ENCODE results near the gene DDX50.

DDX50 gene

GRCh38 chr10:68988530-68989316 is 87.6 kb downstream of the DDX50 start, which contains the start of gene KIFBP:
Gene KIFBP (plus strand): TSS chr10:68988803. CDS start chr10:68988833, 30 bp downstream.
- peak; percentile 84 to 90 for DNase-seq

DNA sequence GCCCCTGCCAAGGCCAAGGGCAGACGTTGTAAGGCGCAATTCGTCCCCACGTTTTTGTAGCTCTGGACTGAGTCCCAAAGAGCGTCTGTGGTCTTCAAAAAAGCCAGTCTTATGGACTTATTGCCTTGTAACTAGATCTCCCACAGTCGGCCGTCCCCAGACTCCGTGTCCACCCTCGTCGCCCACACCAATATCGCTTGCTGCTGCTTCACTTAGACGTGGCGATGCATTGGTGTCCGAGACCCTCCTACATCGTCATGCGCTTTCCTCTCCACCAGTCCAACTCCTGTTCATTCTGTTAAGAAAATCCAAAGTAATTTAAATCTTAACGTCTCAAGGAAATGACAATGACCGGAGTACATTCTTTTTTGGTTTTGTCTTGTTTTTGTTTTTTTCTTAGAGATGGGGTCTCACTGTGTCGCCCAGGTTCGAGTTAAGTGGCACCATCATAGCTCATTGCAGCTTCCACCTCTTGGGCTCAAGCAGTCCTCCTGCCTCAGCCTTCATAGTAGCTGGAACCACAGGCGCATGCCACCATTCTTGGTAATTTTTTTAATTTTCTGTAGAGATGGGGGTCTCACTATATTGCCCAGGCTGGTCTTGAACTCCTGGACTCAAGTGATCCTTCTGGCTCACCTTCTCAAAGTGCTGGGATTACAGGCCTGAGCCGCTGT is 88.3 kb downstream of the DDX50 start:
- DNase-seq: no peak

DNA sequence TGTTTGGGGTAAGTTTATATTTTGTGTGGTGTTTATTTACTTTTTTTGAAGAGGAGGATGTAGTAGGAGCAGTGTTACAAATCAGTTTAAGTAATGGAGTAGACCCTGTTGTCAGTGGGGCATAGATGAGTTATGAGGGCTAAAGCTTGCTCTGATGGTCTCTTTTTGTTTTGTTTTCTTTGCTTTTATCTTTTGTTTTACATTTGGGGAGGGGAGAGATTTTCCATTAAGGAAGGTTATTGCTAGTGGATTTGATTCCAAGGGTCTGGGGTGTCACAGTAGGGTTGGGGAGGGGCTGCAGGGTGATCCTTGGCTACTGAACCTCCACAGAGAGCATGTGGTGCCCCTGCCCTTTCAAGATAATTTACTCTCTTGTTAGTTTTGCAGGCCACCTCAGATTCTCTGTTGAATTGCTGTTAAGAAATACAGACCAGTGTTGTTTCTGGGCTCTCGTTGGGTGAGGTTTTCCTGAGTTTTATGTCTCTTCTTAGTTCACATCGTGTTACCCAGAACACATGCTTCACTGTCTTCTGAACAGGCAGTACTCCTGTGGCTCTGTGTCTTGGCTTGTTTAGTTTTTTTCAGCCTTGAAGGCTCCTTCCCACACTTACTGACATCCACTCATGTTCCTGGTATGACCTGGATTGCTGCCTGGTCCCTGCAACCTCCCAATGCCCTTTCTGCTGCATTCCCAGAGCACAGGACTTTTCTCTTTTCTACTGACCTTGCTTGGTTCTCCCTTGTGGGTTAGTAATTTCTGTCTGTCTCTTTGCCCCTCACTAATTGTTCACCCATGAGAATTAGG is 91.7 kb downstream of the DDX50 start:
- no peak for DNase-seq

All from activated CD4-positive, alpha-beta T cell treated with anti-CD3 and anti-CD28 coated beads, Interleukin-2, amount 50 U/mL, for 48 hours (primary cell).